K562 (cell line): ENCODE results near the gene CREB3L2. TPM values are rescaled to one million over a fixed set of nuclear protein-coding genes. Genes with fewer than 3 reads are reported as not detected.

Experiments
- ASH1L ChIP-seq: fragments of 450-650 bp; IDR thresholded peaks from 2 replicates; pipeline ENCODE4 v1.6.1; 2018; ENCODE audit warnings: borderline replicate concordance, mild to moderate bottlenecking, low read depth; ENCODE audit not compliant: partially characterized antibody
- CBX5 ChIP-seq: IDR thresholded peaks from 2 replicates; pipeline ENCODE4 v1.6.1; 2014; ENCODE audit warnings: low read depth, borderline replicate concordance
- CEBPG ChIP-seq, 3 experiments: fragments of 200-800 bp in 1 of 3; sonication (Bioruptor generic) in 1 of 3; sonication (generic) in 1 of 3; formaldehyde crosslinking in 1 of 3; IDR thresholded peaks in 2 of 3; conservative IDR thresholded peaks in 1 of 3; 2 replicates each; pipeline versions ENCODE4 v1.6.1 to v1.8.0; 2016 to 2022; ENCODE audit warnings: missing compliant biosample characterization in 2 of 3, missing genetic modification characterization in 2 of 3, mild to moderate bottlenecking in 1 of 3, missing genetic modification reagents in 1 of 3
- CHD1 ChIP-seq: fragments of 200-600 bp; sonication (generic); IDR thresholded peaks from one replicate; pipeline ENCODE4 v1.6.1; 2012; ENCODE audit warnings: mild to moderate bottlenecking, moderate library complexity, low read length, inconsistent platforms
- CREB1 ChIP-seq, 2 experiments: sonication (generic) in 1 of 2; formaldehyde crosslinking in 1 of 2; IDR thresholded peaks; 2 replicates each; pipeline versions ENCODE4 v1.6.1 to v1.8.0; 2012 to 2022; ENCODE audit warnings: inconsistent platforms in 1 of 2, mild to moderate bottlenecking in 1 of 2, missing genetic modification reagents in 1 of 2, moderate library complexity in 1 of 2
- CSDE1 ChIP-seq, 2 experiments: fragments of 450-650 bp; IDR thresholded peaks; 2 replicates each; pipeline ENCODE4 v1.6.1; 2016; ENCODE audit warnings: mild to moderate bottlenecking in 1 of 2
- EP400 ChIP-seq: fragments of 450-650 bp; IDR thresholded peaks from 2 replicates; pipeline ENCODE4 v1.6.1; 2017; ENCODE audit warnings: antibody characterized with exemption, mild to moderate bottlenecking, moderate library complexity
- ESRRB ChIP-seq: fragments of 250-450 bp; sonication (Bioruptor Pico); IDR thresholded peaks from 2 replicates; pipeline ENCODE4 v1.5.0; 2020; ENCODE audit warnings: mild to moderate bottlenecking, moderate library complexity, borderline replicate concordance
- HCFC1 ChIP-seq: IDR thresholded peaks from 2 replicates; pipeline ENCODE4 v1.6.1; 2012; ENCODE audit warnings: low read depth, low read length, improper control_type of control experiment
- HIVEP1 ChIP-seq: fragments of 250-450 bp; sonication (Bioruptor Pico); IDR thresholded peaks from 2 replicates; pipeline ENCODE4 v1.4.0; 2020; ENCODE audit warnings: mild to moderate bottlenecking
- HNRNPK ChIP-seq: fragments of 200-400 bp; formaldehyde crosslinking; IDR thresholded peaks from one replicate; pipeline ENCODE4 v1.6.1; 2018; ENCODE audit warnings: mild to moderate bottlenecking, low read depth, low read length; ENCODE audit not compliant: poor library complexity, severe bottlenecking
- KLF13 ChIP-seq: fragments of 450-650 bp; IDR thresholded peaks from 2 replicates; pipeline ENCODE4 v1.6.1; 2016; ENCODE audit warnings: missing genetic modification characterization, low read depth, mild to moderate bottlenecking, missing compliant biosample characterization, moderate library complexity, borderline replicate concordance
- MCM3 ChIP-seq: fragments of 450-650 bp; IDR thresholded peaks from 2 replicates; pipeline ENCODE4 v1.6.1; 2016
- MEIS2 ChIP-seq: fragments of 450-650 bp; IDR thresholded peaks from 2 replicates; pipeline ENCODE4 v1.6.1; 2014; ENCODE audit warnings: mild to moderate bottlenecking; ENCODE audit not compliant: partially characterized antibody
- MTA2 ChIP-seq: fragments of 450-650 bp; IDR thresholded peaks from 2 replicates; pipeline ENCODE4 v1.6.1; 2016; ENCODE audit warnings: low read depth
- NFYB ChIP-seq: IDR thresholded peaks from 2 replicates; pipeline ENCODE4 v1.6.1; 2011; ENCODE audit warnings: mild to moderate bottlenecking, moderate library complexity; ENCODE audit not compliant: insufficient read length; ENCODE audit errors: extremely low read depth
- PTTG1 ChIP-seq: fragments of 450-650 bp; IDR thresholded peaks from 2 replicates; pipeline ENCODE4 v1.6.1; 2016; ENCODE audit warnings: low read depth, mild to moderate bottlenecking, missing genetic modification characterization, missing compliant biosample characterization
- RBM25 ChIP-seq: fragments of 200-400 bp; formaldehyde crosslinking; IDR thresholded peaks from 2 replicates; pipeline ENCODE4 v1.6.1; 2018; ENCODE audit warnings: low read length, low read depth, moderate library complexity; ENCODE audit not compliant: severe bottlenecking
- RUNX1 ChIP-seq: sonication (generic); IDR thresholded peaks from 2 replicates; pipeline ENCODE4 v1.6.1; 2016; ENCODE audit warnings: antibody characterized with exemption, low read depth
- SRSF3 ChIP-seq: fragments of 200-400 bp; formaldehyde crosslinking; IDR thresholded peaks from 2 replicates; pipeline ENCODE4 v1.6.1; 2016; ENCODE audit warnings: mild to moderate bottlenecking, low read length, moderate library complexity; ENCODE audit not compliant: insufficient read depth
- STAT5A ChIP-seq: IDR thresholded peaks from 2 replicates; pipeline ENCODE4 v1.6.1; 2012; ENCODE audit warnings: low read length, inconsistent platforms, borderline replicate concordance
- WHSC1 ChIP-seq: IDR thresholded peaks from one replicate; pipeline ENCODE4 v1.6.1; 2012; ENCODE audit warnings: low read length, control low read depth, inconsistent platforms
- ZC3H11A ChIP-seq: IDR thresholded peaks from 2 replicates; pipeline ENCODE4 v1.6.1; 2012; ENCODE audit warnings: low read depth, low read length, improper control_type of control experiment
- ZNF146 ChIP-seq: IDR thresholded peaks from one replicate; pipeline ENCODE4 v1.6.1; 2018; ENCODE audit warnings: missing compliant biosample characterization; ENCODE audit not compliant: unreplicated experiment
- ZNF232 ChIP-seq: sonication (generic); formaldehyde crosslinking; IDR thresholded peaks from 2 replicates; pipeline ENCODE4 v1.8.0; 2022; ENCODE audit warnings: mild to moderate bottlenecking, missing genetic modification reagents
- ZNF354B ChIP-seq: fragments of 250-450 bp; sonication (Bioruptor Pico); IDR thresholded peaks from 2 replicates; pipeline ENCODE4 v1.4.0; 2020
- ZNF584 ChIP-seq: fragments of 200-800 bp; sonication (Bioruptor generic); IDR thresholded peaks from 2 replicates; pipeline ENCODE4 v1.6.1; 2016; ENCODE audit warnings: low read depth, mild to moderate bottlenecking, missing genetic modification characterization, missing compliant biosample characterization
- ZNF696 ChIP-seq: fragments of 250-450 bp; sonication (Bioruptor Pico); conservative IDR thresholded peaks from 2 replicates; pipeline ENCODE4 v1.4.0; 2020; ENCODE audit warnings: mild to moderate bottlenecking, moderate library complexity
- polyA plus RNA-seq, 8 experiments: library from polyadenylated mRNA; depleted of rRNA in 4 of 8; stranded (reverse) in 5 of 8; unstranded in 3 of 8; fragments of >200 nt; fragmentation: Nextera tagmentation in 2 of 8; fragmentation: Illumina TruSeq in 1 of 8; extraction: Ambion mirVana in 2 of 8; extraction: Trizol in 1 of 8; gene quantifications; 2 replicates each; pipeline versions ENCODE4 v1.2.1 to v1.2.3, GENCODE V29; 2011 to 2014; ENCODE audit warnings: inconsistent platforms in 1 of 8, missing spikeins in 1 of 8
- total RNA-seq, 7 experiments: library from RNA; depleted of rRNA in 6 of 7; stranded (reverse); fragments of >200 nt in 6 of 7; fragmentation: Illumina TruSeq in 2 of 7; extraction: Trizol in 2 of 7; gene quantifications; 2 replicates each; pipeline versions ENCODE4 v1.2.1 to v1.2.3, GENCODE V29; 2011 to 2021; ENCODE audit warnings: low replicate concordance in 1 of 7
- TF ChIP-seq, protein P1 (sequence below): fragments of 450-650 bp; formaldehyde crosslinking; IDR thresholded peaks from 2 replicates; pipeline ENCODE4 v1.4.0; 2020; ENCODE audit warnings: mild to moderate bottlenecking, moderate library complexity
- TF ChIP-seq, protein P2 (sequence below): fragments of 450-650 bp; IDR thresholded peaks from 2 replicates; pipeline ENCODE4 v1.6.1; 2016; ENCODE audit warnings: missing biosample characterization, missing genetic modification characterization

The CREB3L2 gene
- total and polyA plus RNA-seq, 9 of the 15 experiments (the other 6 are each of a cell fraction or from before 2014, with no cell fraction given): 7.1 to 45.6 (median 15.8) TPM

DNA sequence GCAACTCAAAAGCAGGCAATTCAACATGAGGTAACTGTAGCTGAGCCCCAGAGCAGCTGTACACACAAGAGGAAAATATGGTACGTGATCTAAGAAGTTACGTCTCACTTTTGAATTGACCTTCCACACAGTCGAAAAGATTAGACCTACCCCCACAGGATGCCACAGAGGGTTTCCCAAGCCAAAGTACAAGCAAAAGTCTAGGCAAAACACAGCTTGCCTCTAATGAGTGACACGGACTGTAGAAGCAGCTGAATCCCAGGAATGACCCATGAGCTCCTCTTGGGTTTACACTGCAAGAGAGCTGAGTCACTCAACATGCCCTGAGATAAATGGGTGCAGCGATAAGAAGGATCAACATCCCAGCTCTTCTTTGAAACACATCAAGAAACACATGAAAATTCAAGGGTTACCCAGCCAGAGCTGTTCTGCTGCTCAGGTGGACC lies 9.8 kb downstream of the CREB3L2 start (continued):
- TF ChIP-seq ZNF584 (no peak), CHD1 (no peak), ZNF696 (CRISPR knock-in tag) (no peak), CSDE1 (IDR thresholded peaks at IDR 0.05) (no peak; a peak in 1 of 4 replicates), EP400 (peak; percentile 56), ZNF232 (CRISPR knock-in tag) (no peak), ESRRB (no peak), HIVEP1 (CRISPR knock-in tag) (no peak), PTTG1 (tag) (no peak), SRSF3 (no peak), ZC3H11A (no peak), CEBPG (CRISPR knock-in tag; IDR thresholded peaks at IDR 0.05) (no peak), CEBPG (tag; conservative IDR thresholded peaks at IDR 0.05 in 1 of 2, IDR thresholded peaks at IDR 0.05 in 1 of 2) (no peak), MEIS2 (peak; percentile 74), ASH1L (no peak), RUNX1 (no peak), HCFC1 (no peak), STAT5A (no peak), KLF13 (tag) (no peak), MCM3 (no peak), MTA2 (0 out of 2 replicates have a peak, but pooled peaks have one; percentile 14), CBX5 (no peak), HNRNPK (no peak), NFYB (no peak), WHSC1 (no peak), CREB1 (IDR thresholded peaks at IDR 0.05) (0 out of 2 replicates have a peak, but pooled peaks have one; percentile 15), CREB1 (CRISPR knock-in tag; IDR thresholded peaks at IDR 0.05) (no peak), ZNF146 (CRISPR knock-in tag) (no peak), RBM25 (no peak), ZNF354B (CRISPR knock-in tag) (no peak)
- TF ChIP-seq, protein P1, sequence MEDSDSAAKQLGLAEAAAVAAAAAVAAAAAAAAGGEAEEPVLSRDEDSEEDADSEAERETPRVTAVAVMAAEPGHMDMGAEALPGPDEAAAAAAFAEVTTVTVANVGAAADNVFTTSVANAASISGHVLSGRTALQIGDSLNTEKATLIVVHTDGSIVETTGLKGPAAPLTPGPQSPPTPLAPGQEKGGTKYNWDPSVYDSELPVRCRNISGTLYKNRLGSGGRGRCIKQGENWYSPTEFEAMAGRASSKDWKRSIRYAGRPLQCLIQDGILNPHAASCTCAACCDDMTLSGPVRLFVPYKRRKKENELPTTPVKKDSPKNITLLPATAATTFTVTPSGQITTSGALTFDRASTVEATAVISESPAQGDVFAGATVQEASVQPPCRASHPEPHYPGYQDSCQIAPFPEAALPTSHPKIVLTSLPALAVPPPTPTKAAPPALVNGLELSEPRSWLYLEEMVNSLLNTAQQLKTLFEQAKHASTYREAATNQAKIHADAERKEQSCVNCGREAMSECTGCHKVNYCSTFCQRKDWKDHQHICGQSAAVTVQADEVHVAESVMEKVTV (CRISPR knock-in tag): no peak
- TF ChIP-seq, protein P2, sequence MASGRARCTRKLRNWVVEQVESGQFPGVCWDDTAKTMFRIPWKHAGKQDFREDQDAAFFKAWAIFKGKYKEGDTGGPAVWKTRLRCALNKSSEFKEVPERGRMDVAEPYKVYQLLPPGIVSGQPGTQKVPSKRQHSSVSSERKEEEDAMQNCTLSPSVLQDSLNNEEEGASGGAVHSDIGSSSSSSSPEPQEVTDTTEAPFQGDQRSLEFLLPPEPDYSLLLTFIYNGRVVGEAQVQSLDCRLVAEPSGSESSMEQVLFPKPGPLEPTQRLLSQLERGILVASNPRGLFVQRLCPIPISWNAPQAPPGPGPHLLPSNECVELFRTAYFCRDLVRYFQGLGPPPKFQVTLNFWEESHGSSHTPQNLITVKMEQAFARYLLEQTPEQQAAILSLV (tag): no peak
